Suprapubic skin (tissue), 4 donors: ENCODE results near the gene QPCTL.

ENCODE experiments used
- POLR2A ChIP-seq, 2 donors: fragments of 450-650 bp; IDR thresholded peaks; one replicate each; pipeline ENCODE4 v1.6.1; 2017; ENCODE audit warnings: antibody characterized with exemption in 2 of 2, mild to moderate bottlenecking in 2 of 2, moderate library complexity in 2 of 2
- POLR2AphosphoS5 ChIP-seq, 3 donors: sonication (generic); formaldehyde crosslinking; IDR thresholded peaks; one replicate each; pipeline ENCODE4 v1.6.1; 2017; ENCODE audit warnings: antibody characterized with exemption in 3 of 3
- TF ChIP-seq, protein P1 (sequence below), 2 donors: fragments of 200-600 bp in 1 of 2; fragments of 450-650 bp in 1 of 2; sonication (generic) in 1 of 2; IDR thresholded peaks; one replicate each; pipeline ENCODE4 v1.5.1; 2016 to 2019; ENCODE audit warnings: antibody characterized with exemption in 2 of 2, mild to moderate bottlenecking in 1 of 2, moderate library complexity in 1 of 2

- TF ChIP-seq, protein P1, sequence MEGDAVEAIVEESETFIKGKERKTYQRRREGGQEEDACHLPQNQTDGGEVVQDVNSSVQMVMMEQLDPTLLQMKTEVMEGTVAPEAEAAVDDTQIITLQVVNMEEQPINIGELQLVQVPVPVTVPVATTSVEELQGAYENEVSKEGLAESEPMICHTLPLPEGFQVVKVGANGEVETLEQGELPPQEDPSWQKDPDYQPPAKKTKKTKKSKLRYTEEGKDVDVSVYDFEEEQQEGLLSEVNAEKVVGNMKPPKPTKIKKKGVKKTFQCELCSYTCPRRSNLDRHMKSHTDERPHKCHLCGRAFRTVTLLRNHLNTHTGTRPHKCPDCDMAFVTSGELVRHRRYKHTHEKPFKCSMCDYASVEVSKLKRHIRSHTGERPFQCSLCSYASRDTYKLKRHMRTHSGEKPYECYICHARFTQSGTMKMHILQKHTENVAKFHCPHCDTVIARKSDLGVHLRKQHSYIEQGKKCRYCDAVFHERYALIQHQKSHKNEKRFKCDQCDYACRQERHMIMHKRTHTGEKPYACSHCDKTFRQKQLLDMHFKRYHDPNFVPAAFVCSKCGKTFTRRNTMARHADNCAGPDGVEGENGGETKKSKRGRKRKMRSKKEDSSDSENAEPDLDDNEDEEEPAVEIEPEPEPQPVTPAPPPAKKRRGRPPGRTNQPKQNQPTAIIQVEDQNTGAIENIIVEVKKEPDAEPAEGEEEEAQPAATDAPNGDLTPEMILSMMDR (IDR thresholded peaks at IDR 0.05), result no peak
- no peak for TF ChIP-seq POLR2AphosphoS5 (IDR thresholded peaks at IDR 0.05)
- TF ChIP-seq POLR2A (IDR thresholded peaks at IDR 0.05), result no peak
These were observed 38.8 kb upstream of the QPCTL start for GRCh38 chr19:45653634-45654033.
